Endothelial cell of umbilical vein (primary cell): ENCODE data around the gene NAALAD2. TPM values are rescaled to one million over a fixed set of nuclear protein-coding genes. Genes with fewer than 3 reads are reported as not detected.

Experiments
- BruUV-seq: library from RNA; stranded (reverse); fragments of 400-500 nt; replicated peaks from 2 replicates; lab custom pipeline; 2021; lab: Mats Ljungman, UMichigan
- CTCF ChIA-PET: fragments of 300-600, 350-600 bp; sonication (Branson Sonifier 250); formaldehyde crosslinking; loops from one replicate; lab custom pipeline; 2021; ENCODE audit warnings: antibody characterized with exemption, inconsistent platforms; lab: Charles Lee
- POLR2A ChIA-PET: fragments of 300-600, 350-600 bp; sonication (Branson Sonifier 250); formaldehyde crosslinking; loops from one replicate; lab custom pipeline; 2021; ENCODE audit warnings: antibody characterized with exemption, inconsistent platforms; lab: Charles Lee
- DNase-seq: peaks from one replicate; pipeline ENCODE4 v3.0.0-alpha.2; 2011; ENCODE audit warnings: low read depth, low spot score
- FAIRE-seq: peaks from 2 replicates; lab custom pipeline; 2011; peaks lifted over from hg19 to GRCh38; lab: Jason Lieb, UNC
- H2AFZ ChIP-seq: 2 replicates; pipeline ENCODE4 v1.6.0; 2012; ENCODE audit warnings: low read depth, low read length, control low read depth, inconsistent platforms
- H3K27ac ChIP-seq: 2 replicates; pipeline ENCODE4 v1.5.1; 2011; ENCODE audit warnings: low read depth, mild to moderate bottlenecking, control low read depth, low read length, moderate library complexity; ENCODE audit not compliant: insufficient read depth
- H3K27me3 ChIP-seq, 2 experiments: 2 replicates each; pipeline versions ENCODE4 v1.6.0 to v1.6.1; 2011; ENCODE audit warnings: low read length in 2 of 2, mixed read lengths in 1 of 2; ENCODE audit not compliant: control insufficient read depth in 2 of 2, insufficient read depth in 2 of 2
- H3K36me3 ChIP-seq, 2 experiments: 2 replicates in 1 of 2; 3 replicates in 1 of 2; pipeline ENCODE4 v1.5.1; 2011; ENCODE audit warnings: low read length in 2 of 2, mild to moderate bottlenecking in 1 of 2, moderate library complexity in 1 of 2; ENCODE audit not compliant: control insufficient read depth in 2 of 2, insufficient read depth in 2 of 2; ENCODE audit errors: extremely low read depth in 1 of 2
- H3K4me1 ChIP-seq: 3 replicates; pipeline ENCODE4 v1.5.1; 2011; ENCODE audit warnings: mild to moderate bottlenecking, low read length; ENCODE audit not compliant: control insufficient read depth, insufficient read depth; ENCODE audit errors: extremely low read depth
- H3K4me2 ChIP-seq: 2 replicates; pipeline ENCODE4 v1.6.1; 2011; ENCODE audit warnings: low read length, control low read depth, mixed read lengths; ENCODE audit not compliant: insufficient read depth
- H3K4me3 ChIP-seq, 3 experiments: fragments of 200-600 bp in 1 of 3; sonication (generic), shearing (Covaris generic) in 1 of 3; replicated peaks in 1 of 3; 2 replicates each; pipeline ENCODE4 v1.5.1; 2011 to 2016; ENCODE audit warnings: control low read depth in 3 of 3, low read length in 3 of 3, mild to moderate bottlenecking in 2 of 3, inconsistent platforms in 1 of 3, low read depth in 1 of 3, moderate library complexity in 1 of 3; ENCODE audit not compliant: insufficient read depth in 1 of 3
- H3K79me2 ChIP-seq: 2 replicates; pipeline ENCODE4 v1.6.0; 2012; ENCODE audit warnings: low read length, inconsistent platforms; ENCODE audit not compliant: control insufficient read depth, insufficient read depth
- H3K9ac ChIP-seq: replicated peaks from 2 replicates; pipeline ENCODE3; 2011; ENCODE audit warnings: low read length, control low read depth; ENCODE audit not compliant: insufficient read depth; ENCODE audit errors: extremely low read depth
- H3K9me1 ChIP-seq: replicated peaks from 3 replicates; pipeline ENCODE4 v1.6.0; 2011; ENCODE audit warnings: mild to moderate bottlenecking, low read length; ENCODE audit not compliant: control insufficient read depth, insufficient read depth; ENCODE audit errors: extremely low read depth
- H3K9me3 ChIP-seq: replicated peaks from 2 replicates; pipeline ENCODE4 v1.5.1; 2012; ENCODE audit warnings: low read length, inconsistent platforms; ENCODE audit not compliant: control insufficient read depth, insufficient read depth
- H4K20me1 ChIP-seq: replicated peaks from 2 replicates; pipeline ENCODE3; 2011; ENCODE audit warnings: mild to moderate bottlenecking, low read length; ENCODE audit not compliant: control insufficient read depth, insufficient read depth; ENCODE audit errors: extremely low read depth
- EZH2 ChIP-seq: IDR thresholded peaks from 2 replicates; pipeline ENCODE4 v1.6.1; 2012; ENCODE audit warnings: borderline replicate concordance, low read depth, mild to moderate bottlenecking, moderate library complexity, low read length, inconsistent platforms; ENCODE audit not compliant: severe bottlenecking
- FOS ChIP-seq: IDR thresholded peaks from 2 replicates; pipeline ENCODE4 v1.6.1; 2011; ENCODE audit warnings: mild to moderate bottlenecking, low read length, moderate library complexity, borderline replicate concordance; ENCODE audit not compliant: insufficient read depth
- GATA2 ChIP-seq: IDR thresholded peaks from 2 replicates; pipeline ENCODE4 v1.7.0; 2011; ENCODE audit warnings: low read depth, mild to moderate bottlenecking, moderate library complexity, mixed read lengths, low read length; ENCODE audit not compliant: insufficient read length, insufficient read depth
- JUN ChIP-seq: IDR thresholded peaks from 2 replicates; pipeline ENCODE4 v1.6.1; 2011; ENCODE audit warnings: borderline replicate concordance, low read depth; ENCODE audit not compliant: insufficient read length, insufficient read depth
- MYC ChIP-seq: IDR thresholded peaks from one replicate; pipeline ENCODE4 v1.6.1; 2011; ENCODE audit warnings: mild to moderate bottlenecking, low read depth, low read length
- POLR2A ChIP-seq: IDR thresholded peaks from 2 replicates; pipeline ENCODE4 v1.6.1; 2012; ENCODE audit warnings: low read depth, mild to moderate bottlenecking, control low read depth, low read length
- POLR2AphosphoS5 ChIP-seq: IDR thresholded peaks from 2 replicates; pipeline ENCODE4 v1.6.1; 2012; ENCODE audit warnings: low read depth, mild to moderate bottlenecking, control low read depth, low read length, moderate library complexity; ENCODE audit not compliant: insufficient read depth
- dilution Hi-C: fragments of 300-500 bp; cut with MboI; formaldehyde crosslinking; loops from one replicate; pipeline ENCODE4 v1.15.0; 2019; ENCODE audit warnings: low sequenced_read_pairs; ENCODE audit not compliant: extremely low pct_ligation_motif_present
- intact Hi-C: fragments of 100-400 bp; cut with micrococcal nuclease; formaldehyde crosslinking; loops from one replicate; pipeline ENCODE4 v1.10.0; 2022
- polyA plus RNA-seq, 4 experiments: library from polyadenylated mRNA; depleted of rRNA in 3 of 4; stranded (reverse) in 3 of 4; unstranded in 1 of 4; fragments of >200 nt; gene quantifications; 2 replicates each; pipeline versions ENCODE4 v1.2.1 to v1.2.3, GENCODE V29; 2011 to 2012; ENCODE audit warnings: missing spikeins in 1 of 4
- total RNA-seq: library from RNA; stranded (reverse); gene quantifications from 2 replicates; pipeline ENCODE4 v1.2.3, GENCODE V29; 2021
- TF ChIP-seq, protein P1 (sequence below): IDR thresholded peaks from 2 replicates; pipeline ENCODE4 v1.6.1; 2011; ENCODE audit not compliant: insufficient read depth, insufficient read length
- TF ChIP-seq, protein P2 (sequence below), 2 donors: IDR thresholded peaks; 1 replicate in 1 of 2; 2 replicates in 1 of 2; pipeline ENCODE4 v1.5.1; 2011; ENCODE audit warnings: low read length in 2 of 2, mild to moderate bottlenecking in 2 of 2, moderate library complexity in 2 of 2, control low read depth in 1 of 2, inconsistent platforms in 1 of 2, low read depth in 1 of 2; ENCODE audit not compliant: insufficient read depth in 1 of 2; ENCODE audit errors: extremely low read depth in 1 of 2

The NAALAD2 gene
- total and polyA plus RNA-seq, 2 donors (not counting 3 experiments of a cell fraction or from before 2014, with no cell fraction given): 0.66 to 1.1 TPM

DNA sequence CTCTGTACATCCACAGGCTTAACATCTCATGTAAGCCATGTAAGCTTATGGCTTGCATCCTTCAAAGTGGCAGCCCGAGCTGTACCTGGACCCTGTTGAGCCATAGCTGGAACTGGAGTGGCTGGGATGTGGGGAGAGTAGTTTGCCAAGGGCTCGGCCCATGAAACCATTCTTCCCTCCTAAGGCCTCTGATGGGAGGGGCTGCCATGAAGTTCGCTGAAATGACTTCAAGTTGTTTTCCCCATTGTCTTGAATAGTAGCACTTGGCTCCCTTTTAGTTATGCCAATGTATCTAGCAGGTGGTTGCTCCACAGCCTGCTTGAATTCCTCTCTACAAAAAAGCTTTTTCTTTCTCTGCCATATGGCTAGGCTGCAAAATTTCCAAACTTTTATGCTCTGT, 93.6 kb downstream of the NAALAD2 start:
- H3K9ac ChIP-seq: no peak overlapping the region
- no peaks in the 10 kb centered on the region for H3K9me3 ChIP-seq
- H3K4me1 ChIP-seq: peaks cover 6% of the 10 kb centered on the region
- DNase-seq (no peak), FAIRE-seq (no peak)
- H3K4me3 ChIP-seq: no peak overlapping the region
- H3K27ac ChIP-seq: no peak overlapping the region
- dilution Hi-C loops: no loop called here
- TF ChIP-seq JUN (no peak), EZH2 (no peak), POLR2AphosphoS5 (no peak), FOS (no peak), GATA2 (no peak), MYC (no peak), POLR2A (no peak)
- TF ChIP-seq, protein P1, sequence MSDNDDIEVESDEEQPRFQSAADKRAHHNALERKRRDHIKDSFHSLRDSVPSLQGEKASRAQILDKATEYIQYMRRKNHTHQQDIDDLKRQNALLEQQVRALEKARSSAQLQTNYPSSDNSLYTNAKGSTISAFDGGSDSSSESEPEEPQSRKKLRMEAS: no peak
- TF ChIP-seq, protein P2, sequence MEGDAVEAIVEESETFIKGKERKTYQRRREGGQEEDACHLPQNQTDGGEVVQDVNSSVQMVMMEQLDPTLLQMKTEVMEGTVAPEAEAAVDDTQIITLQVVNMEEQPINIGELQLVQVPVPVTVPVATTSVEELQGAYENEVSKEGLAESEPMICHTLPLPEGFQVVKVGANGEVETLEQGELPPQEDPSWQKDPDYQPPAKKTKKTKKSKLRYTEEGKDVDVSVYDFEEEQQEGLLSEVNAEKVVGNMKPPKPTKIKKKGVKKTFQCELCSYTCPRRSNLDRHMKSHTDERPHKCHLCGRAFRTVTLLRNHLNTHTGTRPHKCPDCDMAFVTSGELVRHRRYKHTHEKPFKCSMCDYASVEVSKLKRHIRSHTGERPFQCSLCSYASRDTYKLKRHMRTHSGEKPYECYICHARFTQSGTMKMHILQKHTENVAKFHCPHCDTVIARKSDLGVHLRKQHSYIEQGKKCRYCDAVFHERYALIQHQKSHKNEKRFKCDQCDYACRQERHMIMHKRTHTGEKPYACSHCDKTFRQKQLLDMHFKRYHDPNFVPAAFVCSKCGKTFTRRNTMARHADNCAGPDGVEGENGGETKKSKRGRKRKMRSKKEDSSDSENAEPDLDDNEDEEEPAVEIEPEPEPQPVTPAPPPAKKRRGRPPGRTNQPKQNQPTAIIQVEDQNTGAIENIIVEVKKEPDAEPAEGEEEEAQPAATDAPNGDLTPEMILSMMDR (IDR thresholded peaks at IDR 0.05; ENCODE audit: extremely low read depth in 1 of 2, insufficient read depth in 1 of 2, low read depth in 1 of 2, low read length in 2 of 2): no peak
- no peaks in the 10 kb centered on the region for H3K36me3 ChIP-seq
- peaks cover 2% of the 10 kb centered on the region for H3K79me2 ChIP-seq
- CTCF ChIA-PET: no interaction called here
- no peaks in the 10 kb centered on the region for H3K9me1 ChIP-seq
- intact Hi-C loops: no loop called here
- no peak overlapping the region for H3K4me2 ChIP-seq
- no peak overlapping the region for H2AFZ ChIP-seq
- H4K20me1 ChIP-seq: no peaks in the 10 kb centered on the region
- POLR2A ChIA-PET: no interaction called here
- no TSS peak for BruUV-seq
- H3K27me3 ChIP-seq: peaks cover 3 to 21% of the 10 kb centered on the region in 2 experiments
